NT2/D1 (cell line): ENCODE data around the gene CEACAM21.

Experiments
- YY1 ChIP-seq: IDR thresholded peaks from 2 replicates; pipeline ENCODE4 v1.6.1; 2011; ENCODE audit not compliant: insufficient read length, insufficient read depth
- ZNF274 ChIP-seq: IDR thresholded peaks from 2 replicates; pipeline ENCODE4 v1.6.1; 2011; ENCODE audit warnings: mild to moderate bottlenecking, low read depth, low read length

GRCh38 chr19:41575998-41576397, at the start of gene CEACAM21:
- no peak for TF ChIP-seq ZNF274
- TF ChIP-seq YY1, result no peak
